Colonic mucosa (tissue), 4 donors: ENCODE measurements around the gene CBS. TPM values are rescaled to one million over a fixed set of nuclear protein-coding genes. Genes with fewer than 3 reads are reported as not detected.
"Not testable (repeated sequence)": the region's sequence is repeated elsewhere in the genome, so short reads cannot be mapped to it uniquely, and the experiment has no call there.

ENCODE experiments used
- DNase-seq: peaks from one replicate; pipeline ENCODE4 v3.0.0-alpha.2; 2020
- H3K27ac ChIP-seq: fragments of 200-600 bp; one replicate; pipeline ENCODE4 v1.8.0; 2021
- H3K27me3 ChIP-seq: fragments of 200-600 bp; one replicate; pipeline ENCODE4 v1.8.0; 2021
- H3K36me3 ChIP-seq: fragments of 200-600 bp; one replicate; pipeline ENCODE4 v1.8.0; 2021
- H3K4me1 ChIP-seq: fragments of 200-600 bp; one replicate; pipeline ENCODE4 v1.8.0; 2021; ENCODE audit warnings: mild to moderate bottlenecking
- H3K4me3 ChIP-seq: fragments of 200-600 bp; one replicate; pipeline ENCODE4 v1.8.0; 2021
- H3K9ac ChIP-seq, 2 donors: one replicate each; pipeline ENCODE4 v1.7.0; 2013; ENCODE audit warnings: control low read depth in 2 of 2, low read depth in 2 of 2, low read length in 2 of 2
- H3K9me3 ChIP-seq: fragments of 200-600 bp; one replicate; pipeline ENCODE4 v1.8.0; 2021
- intact Hi-C: fragments of 100-400 bp; cut with DNase I; formaldehyde crosslinking; loops from one replicate; pipeline ENCODE4 v1.14.1; 2022
- total RNA-seq, 2 donors: library from RNA; stranded (reverse); fragmentation: NEBNext Ultra II Directional in 1 of 2; extraction: Animal tissue kit (Norgen Biotek cat#: 25700) in 1 of 2; gene quantifications; one replicate each; pipeline ENCODE4 v1.2.1, GENCODE V29; 2021
- donor health status: healthy.
- donor health status: DM: no; HTN: no; CAD: no.
- donor health status: DM: no; HTN: no; CAD: no.

CBS gene
- 10 to 100 TPM in 1 of 2 donors, 1 to 10 TPM in 1; 2.7 to 14.7 TPM for total RNA-seq

DNA sequence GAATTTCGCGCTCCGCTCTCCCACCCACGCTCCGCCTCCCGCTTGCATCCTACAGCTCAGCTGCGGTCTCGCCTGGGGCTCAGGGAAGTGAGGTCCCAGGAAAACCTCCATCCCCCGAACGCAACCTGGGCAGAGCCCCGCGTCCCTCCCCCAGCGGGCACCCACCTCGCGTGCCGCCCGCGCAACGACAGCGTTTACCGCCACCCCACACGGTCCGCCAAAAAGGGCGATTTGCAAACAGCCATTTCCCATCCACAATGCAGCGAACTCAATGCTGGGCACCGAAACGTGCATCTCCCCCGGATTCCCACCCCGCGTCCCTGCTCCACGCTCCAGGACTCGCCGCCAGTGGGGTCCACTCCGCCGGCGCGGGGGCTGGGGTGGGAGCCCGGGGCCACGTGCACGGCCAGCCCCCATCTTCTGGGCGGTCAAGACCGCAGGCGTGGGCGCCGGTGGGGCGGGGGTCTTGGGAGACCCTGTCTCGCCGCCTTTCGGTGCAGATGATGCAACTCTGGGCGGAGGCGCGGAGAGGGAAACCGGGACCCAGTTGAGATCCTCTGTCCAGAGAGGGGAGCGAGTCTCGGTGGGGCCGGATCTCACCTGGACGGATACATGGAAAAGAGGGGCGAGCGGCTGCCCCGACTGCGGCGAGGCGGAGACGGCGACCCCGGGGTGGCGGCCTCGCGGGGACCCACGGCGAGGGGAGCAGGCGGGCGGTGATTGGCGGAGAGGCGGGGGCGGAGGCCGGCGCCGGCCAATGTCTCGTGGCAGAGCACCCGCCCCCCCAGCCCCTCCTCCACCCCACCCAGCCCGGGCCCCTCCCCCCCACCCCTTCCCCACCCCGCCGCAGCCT lies at the start of gene CBS:
Gene CBS, minus strand, starts transcription at position 666 of the 853 bp plus-strand sequence. CDS start 3,642 bp downstream, outside the sequence.
- DNase-seq, H3K4me3 ChIP-seq, H3K27ac ChIP-seq, H3K36me3 ChIP-seq, H3K27me3 ChIP-seq, intact Hi-C loops, H3K9ac ChIP-seq, H3K4me1 ChIP-seq, H3K9me3 ChIP-seq: not testable (repeated sequence)

DNA sequence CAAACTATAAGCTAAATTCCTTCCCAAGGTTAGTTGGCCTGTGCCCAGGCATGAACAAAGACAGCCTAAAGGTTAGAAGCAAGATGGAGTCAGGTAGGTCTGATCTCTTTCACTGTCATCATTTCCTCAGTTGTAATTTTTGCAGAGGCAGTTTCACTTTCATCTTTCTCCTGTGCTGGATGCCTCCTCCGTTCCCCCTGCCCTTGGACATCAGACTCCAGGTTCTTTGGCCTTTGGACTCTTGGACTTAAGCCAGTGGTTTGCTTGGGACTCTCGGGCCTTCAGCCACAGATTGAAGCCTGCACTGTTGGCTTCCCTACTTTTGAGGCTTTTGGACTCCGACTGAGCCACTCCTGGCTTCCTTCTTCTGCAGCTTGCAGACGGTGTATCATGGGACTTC lies 40.3 kb upstream of the CBS start:
- DNase-seq, H3K9ac ChIP-seq, intact Hi-C loops, H3K27ac ChIP-seq, H3K4me3 ChIP-seq, H3K27me3 ChIP-seq, H3K9me3 ChIP-seq, H3K36me3 ChIP-seq, H3K4me1 ChIP-seq: not testable (repeated sequence)

DNA sequence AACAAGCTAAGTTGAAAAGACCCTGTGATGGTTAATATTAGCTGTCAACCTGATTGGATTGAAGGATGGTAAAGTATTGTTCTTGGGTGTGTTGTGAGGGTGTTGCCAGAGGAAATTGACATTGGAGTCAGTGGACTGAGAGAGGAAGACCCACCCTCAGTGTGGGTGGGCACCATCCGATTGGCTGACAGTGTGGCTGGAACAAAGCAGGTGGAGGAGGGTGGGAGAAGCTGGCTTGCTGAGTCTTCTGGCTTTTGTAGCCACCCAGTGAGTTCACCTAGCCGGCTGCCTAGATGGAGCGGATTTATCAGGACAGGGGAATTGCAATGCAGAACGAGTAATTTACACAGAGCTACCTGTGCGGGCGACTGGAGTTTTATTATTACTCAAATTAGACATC lies 38.8 kb upstream of the CBS start:
- H3K9ac ChIP-seq, H3K27me3 ChIP-seq, intact Hi-C loops, H3K9me3 ChIP-seq, H3K4me3 ChIP-seq, H3K4me1 ChIP-seq, DNase-seq, H3K27ac ChIP-seq, H3K36me3 ChIP-seq: not testable (repeated sequence)

DNA sequence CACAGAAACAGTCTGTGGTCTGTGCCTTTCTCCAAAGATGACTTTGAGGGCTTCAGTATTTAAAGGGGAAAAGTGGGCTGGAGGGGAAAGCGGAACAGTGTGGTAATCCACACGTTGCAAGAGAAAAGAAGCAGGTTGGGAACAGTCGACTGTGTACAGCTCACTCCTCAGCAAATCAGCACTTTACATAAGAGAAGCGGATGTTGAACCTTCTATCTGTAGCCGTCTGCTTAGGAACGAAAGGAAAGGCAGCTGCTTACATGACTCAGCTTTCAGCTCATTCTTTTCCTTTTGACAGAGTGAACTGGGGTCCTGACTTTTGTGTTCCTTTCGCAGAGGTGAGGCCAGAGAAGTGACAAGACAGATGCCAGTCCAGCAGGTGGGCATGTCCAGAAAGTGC lies 33.4 kb upstream of the CBS start:
- H3K9ac ChIP-seq, DNase-seq, intact Hi-C loops, H3K36me3 ChIP-seq, H3K9me3 ChIP-seq, H3K27ac ChIP-seq, H3K4me1 ChIP-seq, H3K27me3 ChIP-seq, H3K4me3 ChIP-seq: not testable (repeated sequence)

DNA sequence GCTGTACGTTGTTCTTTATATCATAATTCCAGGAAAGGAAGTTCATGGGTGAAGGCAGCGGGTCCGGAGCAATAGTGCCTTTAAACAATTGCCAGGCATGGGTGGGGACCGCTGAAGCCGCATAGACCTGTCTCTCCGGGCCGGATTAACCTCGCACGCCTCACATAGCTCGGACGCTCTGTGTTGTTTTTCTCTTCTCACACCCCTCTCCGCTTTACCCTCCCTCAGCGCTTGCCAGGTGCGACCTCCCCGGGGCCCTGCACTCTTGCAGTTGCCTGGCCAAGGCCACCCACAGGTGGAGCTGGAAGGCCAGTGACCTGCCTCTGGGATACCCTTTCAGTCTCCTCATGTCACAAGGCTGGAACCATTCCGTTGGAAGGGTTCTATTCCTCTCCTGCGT lies 32.5 kb upstream of the CBS start:
- not testable (repeated sequence) for DNase-seq

DNA sequence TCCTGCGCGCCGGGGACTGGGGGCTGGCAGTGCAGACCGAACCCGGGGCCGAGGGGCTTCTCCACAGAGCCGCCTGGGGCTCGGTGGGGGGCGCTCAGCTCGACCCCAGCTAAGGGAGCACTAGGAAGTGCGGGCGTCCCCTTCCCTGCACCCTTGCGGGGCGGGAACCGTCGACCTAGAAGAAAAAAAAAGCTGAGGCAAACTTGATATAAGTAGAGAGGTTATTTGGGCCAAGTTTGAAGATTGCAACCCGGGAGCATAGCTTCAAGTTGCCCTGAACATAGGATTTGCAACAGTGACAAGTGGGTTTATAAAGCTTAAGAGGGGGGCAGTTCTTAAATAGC lies 32.1 kb upstream of the CBS start:
- H3K27ac ChIP-seq, DNase-seq, H3K4me3 ChIP-seq, H3K36me3 ChIP-seq, H3K9me3 ChIP-seq, H3K9ac ChIP-seq, H3K27me3 ChIP-seq, H3K4me1 ChIP-seq, intact Hi-C loops: not testable (repeated sequence)

More for the DNA sequence above, 32.5 kb upstream of the CBS start:
- H3K4me1 ChIP-seq, H3K9me3 ChIP-seq, intact Hi-C loops, H3K27me3 ChIP-seq, H3K4me3 ChIP-seq, H3K36me3 ChIP-seq, H3K27ac ChIP-seq, H3K9ac ChIP-seq: not testable (repeated sequence)

DNA sequence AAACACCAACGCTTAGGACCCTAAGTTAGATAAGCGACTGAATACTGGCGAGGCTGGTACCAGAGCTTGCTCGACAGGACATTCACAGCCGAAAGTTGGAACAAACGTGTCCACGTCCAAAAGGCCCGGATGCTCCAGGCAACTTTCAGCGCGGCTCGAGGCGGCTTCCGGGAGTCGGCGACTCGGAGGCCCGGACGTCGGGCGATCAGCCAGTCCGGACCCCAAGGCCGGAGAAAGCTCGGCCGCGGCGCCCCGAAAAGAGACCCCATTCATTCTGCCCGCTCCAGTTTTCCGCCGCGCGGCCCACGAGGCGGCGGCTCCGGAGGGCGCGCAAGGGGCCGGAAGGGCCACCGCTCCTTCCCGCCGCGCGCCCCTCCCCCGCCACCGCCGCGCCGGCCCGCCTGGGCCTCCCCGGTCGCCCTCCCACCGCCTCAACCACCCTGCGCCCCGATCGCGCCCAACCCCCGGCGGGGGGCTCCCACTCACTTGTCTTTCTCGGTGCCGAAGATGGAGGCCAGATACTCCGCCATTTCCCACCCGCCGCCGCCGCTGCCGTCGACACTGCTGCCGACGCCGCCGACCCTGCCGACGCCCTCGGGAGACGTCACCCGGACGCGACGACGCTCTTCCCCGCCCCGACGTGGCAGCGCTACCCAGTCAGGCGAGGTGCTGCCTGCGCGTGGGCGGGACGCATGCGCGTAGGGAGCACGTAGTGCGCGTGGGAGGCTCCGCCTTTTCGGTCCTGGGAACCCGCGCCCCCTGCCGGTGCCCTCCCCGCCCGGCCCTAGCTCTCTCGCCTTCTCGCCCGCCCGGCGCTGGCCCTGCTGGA lies 31.5 kb upstream of the CBS start, which contains the start of gene U2AF1:
Gene U2AF1, minus strand, starts transcription at position 606 of the 829 bp plus-strand sequence. Its CDS starts 76 bp downstream, at position 530.
- H3K27me3 ChIP-seq, H3K9me3 ChIP-seq, H3K4me1 ChIP-seq, intact Hi-C loops, H3K36me3 ChIP-seq: not testable (repeated sequence)
- H3K9ac ChIP-seq = peak within 1 kb of the TSS in 1 of 2 donors; percentile 66
- peak within 1 kb of the TSS; percentile 55 for H3K27ac ChIP-seq
- peak; percentile 74 for DNase-seq
- H3K4me3 ChIP-seq = peak within 1 kb of the TSS; percentile 43

DNA sequence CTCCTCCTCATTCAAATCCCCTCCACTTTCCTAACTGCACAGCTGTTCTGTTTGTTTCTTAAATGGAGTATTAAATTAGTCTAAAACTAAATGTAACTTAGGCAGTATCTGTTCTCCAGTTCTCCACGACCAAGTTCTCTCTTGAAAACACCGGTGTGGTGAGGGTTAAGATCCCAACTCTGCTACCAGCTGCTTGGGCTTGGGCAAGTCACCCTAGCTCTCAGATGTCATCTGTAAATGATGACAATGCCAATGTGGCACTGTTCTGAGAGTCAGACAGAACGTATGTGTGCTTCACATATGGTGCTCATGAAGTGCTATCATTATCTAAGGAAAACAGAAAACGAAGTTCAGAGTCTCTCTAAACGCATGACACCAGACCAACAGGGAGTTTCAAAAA lies 29.0 kb upstream of the CBS start:
- H3K27me3 ChIP-seq, H3K4me3 ChIP-seq, intact Hi-C loops, H3K4me1 ChIP-seq, H3K27ac ChIP-seq, DNase-seq, H3K36me3 ChIP-seq, H3K9ac ChIP-seq, H3K9me3 ChIP-seq: not testable (repeated sequence)

DNA sequence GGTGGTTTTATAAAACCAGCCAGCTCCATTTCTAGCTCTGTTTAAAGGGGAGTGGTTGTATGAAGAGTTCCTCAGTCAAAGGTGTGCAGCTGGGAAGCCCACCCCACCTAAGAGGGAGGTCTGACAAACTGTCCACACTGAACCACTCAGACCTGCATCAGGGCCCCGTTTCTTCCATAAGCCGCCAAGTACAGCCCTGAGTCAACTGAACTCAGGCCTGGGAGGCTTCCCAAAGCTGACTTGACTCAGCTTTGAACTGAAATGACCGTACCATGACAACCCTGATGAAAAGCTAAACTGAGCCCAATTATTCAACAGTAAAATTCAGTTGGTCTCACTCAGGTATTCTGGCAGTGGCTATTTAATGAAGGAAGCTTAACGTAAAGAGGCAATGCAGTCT lies 26.6 kb upstream of the CBS start:
- intact Hi-C loops, DNase-seq, H3K9ac ChIP-seq, H3K27ac ChIP-seq, H3K4me3 ChIP-seq, H3K36me3 ChIP-seq, H3K9me3 ChIP-seq, H3K27me3 ChIP-seq, H3K4me1 ChIP-seq: not testable (repeated sequence)

DNA sequence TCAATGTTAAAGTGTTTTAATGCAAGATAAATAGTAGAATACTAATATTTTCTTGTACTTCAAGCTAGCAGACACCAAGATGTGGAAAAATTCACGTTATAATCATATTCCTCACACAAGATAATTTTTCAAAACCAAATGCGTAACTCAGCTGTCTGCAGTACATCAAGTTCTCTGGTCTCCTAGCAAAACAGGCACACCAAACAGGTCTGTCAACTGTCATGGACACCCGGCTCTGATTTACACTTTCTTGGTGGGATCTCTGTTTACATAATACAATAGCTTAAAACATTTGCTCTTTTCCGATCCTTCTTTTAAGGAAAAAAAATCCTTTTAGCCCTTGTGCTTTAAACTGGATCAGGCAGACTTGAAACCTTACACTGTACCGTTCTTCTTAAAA lies 26.0 kb upstream of the CBS start:
- H3K9me3 ChIP-seq, H3K27me3 ChIP-seq, intact Hi-C loops, H3K4me3 ChIP-seq, H3K27ac ChIP-seq, H3K9ac ChIP-seq, DNase-seq, H3K4me1 ChIP-seq, H3K36me3 ChIP-seq: not testable (repeated sequence)

DNA sequence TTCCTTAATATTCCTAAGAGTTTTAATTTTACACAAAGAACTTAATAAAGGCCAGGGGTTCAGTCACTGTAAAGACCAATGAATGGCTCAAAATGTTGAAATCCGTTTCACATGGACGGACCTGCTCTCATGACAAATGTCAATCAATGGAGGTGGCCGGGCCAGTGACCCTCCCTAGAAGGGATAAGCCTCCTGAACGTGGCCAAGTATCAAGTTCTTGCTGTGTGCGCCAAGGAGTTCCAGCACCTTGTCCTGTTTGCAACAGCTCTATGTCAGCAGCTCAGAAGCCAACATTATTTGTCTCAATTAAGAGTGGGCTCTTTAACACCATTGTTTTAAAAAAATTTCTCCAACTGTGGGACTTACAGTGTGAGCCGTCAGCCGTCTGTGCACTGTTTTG lies 25.4 kb upstream of the CBS start:
- H3K27me3 ChIP-seq, intact Hi-C loops, H3K4me1 ChIP-seq, H3K27ac ChIP-seq, H3K36me3 ChIP-seq, DNase-seq, H3K9ac ChIP-seq, H3K4me3 ChIP-seq, H3K9me3 ChIP-seq: not testable (repeated sequence)

DNA sequence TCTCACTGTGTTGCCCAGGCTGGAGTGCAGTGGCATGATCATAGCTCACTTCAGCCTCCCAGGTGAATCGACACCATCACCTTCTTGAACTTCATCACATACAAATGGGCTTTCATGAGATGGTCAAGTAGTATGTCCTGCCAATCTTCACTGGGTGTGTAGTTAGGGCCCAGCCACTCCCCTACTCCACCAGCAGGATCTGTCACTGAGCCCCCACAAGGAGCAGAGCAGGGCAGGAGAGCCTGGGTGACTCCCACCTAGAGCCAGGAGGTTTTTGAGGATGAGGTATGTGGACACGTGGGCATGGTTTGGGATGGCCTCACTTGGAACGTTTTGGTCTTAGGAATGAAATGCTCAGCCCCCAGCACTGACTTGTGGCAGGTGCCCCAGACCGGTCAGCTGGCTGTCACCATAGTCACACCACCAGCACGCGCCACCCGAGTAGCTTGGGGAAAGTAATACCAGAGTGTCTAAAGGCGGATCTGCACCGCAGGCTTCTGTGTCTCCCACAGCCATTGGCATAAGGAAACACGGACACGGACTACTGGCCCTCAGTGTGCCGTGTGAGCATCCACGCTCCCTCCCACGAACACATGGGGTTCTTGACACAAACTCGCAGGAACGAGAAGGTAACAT lies 16.5 kb upstream of the CBS start:
- intact Hi-C loops, DNase-seq: not testable (repeated sequence)

DNA sequence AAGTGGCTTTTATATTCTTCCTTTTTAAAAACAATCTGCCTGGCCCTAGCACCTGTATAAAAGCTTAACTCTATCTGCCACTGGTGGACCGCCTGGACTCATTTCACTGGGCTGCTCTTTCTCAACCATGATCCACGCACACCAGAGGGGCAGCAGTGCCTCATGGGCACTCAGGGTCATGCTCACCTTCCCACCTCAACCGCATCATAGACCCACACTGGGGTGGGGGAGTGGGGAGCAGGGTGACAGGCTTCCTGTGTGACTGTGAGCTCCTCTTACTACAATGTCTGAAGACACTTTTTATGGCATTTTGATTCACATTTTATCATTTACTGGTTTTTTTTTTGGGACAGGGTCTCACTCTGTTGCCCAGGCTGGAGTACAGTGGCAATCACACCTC lies 15.3 kb upstream of the CBS start:
- H3K9ac ChIP-seq, H3K27ac ChIP-seq, H3K36me3 ChIP-seq, H3K4me1 ChIP-seq, H3K9me3 ChIP-seq, intact Hi-C loops, H3K4me3 ChIP-seq, DNase-seq, H3K27me3 ChIP-seq: not testable (repeated sequence)

More for the DNA sequence above, 16.5 kb upstream of the CBS start:
- H3K27ac ChIP-seq, H3K4me3 ChIP-seq, H3K4me1 ChIP-seq, H3K9ac ChIP-seq, H3K36me3 ChIP-seq, H3K9me3 ChIP-seq, H3K27me3 ChIP-seq: not testable (repeated sequence)
